BLaER1 (cell line): ENCODE data around the gene DHX8.
A peak's percentile ranks its signal among the peaks of the same experiment; 100 is the strongest.

Source experiments
- H3K27ac ChIP-seq: shearing (Covaris generic); formaldehyde crosslinking; 2 replicates; pipeline ENCODE4 v1.8.1; 2022
- H3K27me3 ChIP-seq: shearing (Covaris generic); formaldehyde crosslinking; 2 replicates; pipeline ENCODE4 v1.8.1; 2022
- H3K36me3 ChIP-seq: shearing (Covaris generic); formaldehyde crosslinking; 2 replicates; pipeline ENCODE4 v1.8.1; 2022
- H3K4me1 ChIP-seq: shearing (Covaris generic); formaldehyde crosslinking; 2 replicates; pipeline ENCODE4 v1.8.1; 2022
- H3K4me2 ChIP-seq: shearing (Covaris generic); formaldehyde crosslinking; 2 replicates; pipeline ENCODE4 v1.8.1; 2022
- H3K4me3 ChIP-seq: shearing (Covaris generic); formaldehyde crosslinking; 2 replicates; pipeline ENCODE4 v1.8.1; 2022
- H3K9ac ChIP-seq: shearing (Covaris generic); formaldehyde crosslinking; 2 replicates; pipeline ENCODE4 v1.8.1; 2022
- H3K9me3 ChIP-seq: shearing (Covaris generic); formaldehyde crosslinking; 2 replicates; pipeline ENCODE4 v1.8.1; 2022
- H4K20me1 ChIP-seq: shearing (Covaris generic); formaldehyde crosslinking; 2 replicates; pipeline ENCODE4 v1.8.1; 2022
- Cebpa-rat ChIP-seq: shearing (Covaris generic); IDR thresholded peaks from 2 replicates; pipeline ENCODE4 v1.8.1; 2022

The DHX8 gene

DNA sequence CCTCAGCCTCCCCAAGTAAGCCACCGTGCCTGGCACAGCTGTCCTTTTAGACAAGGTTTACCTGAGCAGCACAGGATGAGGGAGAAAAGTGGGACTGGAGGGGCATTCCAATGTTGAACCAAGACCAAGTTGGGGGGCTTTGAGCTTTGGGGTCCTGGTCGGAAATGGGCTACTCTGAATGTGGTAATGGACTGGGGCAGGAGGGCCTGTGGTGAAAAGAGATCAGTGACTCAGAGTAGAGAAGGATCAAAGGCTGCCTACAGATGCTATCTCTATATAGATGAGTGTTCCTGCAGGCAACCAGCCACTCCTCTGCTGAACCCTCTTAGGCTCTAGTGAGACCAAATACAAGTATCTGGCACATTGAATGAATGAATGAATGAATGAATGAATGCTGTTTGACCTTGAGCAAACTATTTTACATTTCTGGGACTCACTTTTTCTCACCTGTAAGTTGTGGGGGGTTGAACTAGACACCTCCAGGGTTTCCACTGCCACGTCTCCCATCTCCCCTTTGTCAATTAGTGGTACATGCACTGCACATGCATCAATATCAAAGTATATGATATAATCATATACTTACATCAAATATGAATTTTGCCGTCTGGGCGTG is 88.7 kb downstream of the DHX8 start:
- peaks cover 36% of the 10 kb centered on the region for H3K4me1 ChIP-seq
- H3K9me3 ChIP-seq: no peaks in the 10 kb centered on the region
- no peaks in the 10 kb centered on the region for H3K36me3 ChIP-seq
- TF ChIP-seq Cebpa-rat: no peak
- H3K27ac ChIP-seq: no peak overlapping the region
- no peaks in the 10 kb centered on the region for H3K27me3 ChIP-seq
- no peaks in the 10 kb centered on the region for H4K20me1 ChIP-seq
- H3K4me2 ChIP-seq: no peak overlapping the region
- H3K4me3 ChIP-seq: no peak overlapping the region
- no peak overlapping the region for H3K9ac ChIP-seq

DNA sequence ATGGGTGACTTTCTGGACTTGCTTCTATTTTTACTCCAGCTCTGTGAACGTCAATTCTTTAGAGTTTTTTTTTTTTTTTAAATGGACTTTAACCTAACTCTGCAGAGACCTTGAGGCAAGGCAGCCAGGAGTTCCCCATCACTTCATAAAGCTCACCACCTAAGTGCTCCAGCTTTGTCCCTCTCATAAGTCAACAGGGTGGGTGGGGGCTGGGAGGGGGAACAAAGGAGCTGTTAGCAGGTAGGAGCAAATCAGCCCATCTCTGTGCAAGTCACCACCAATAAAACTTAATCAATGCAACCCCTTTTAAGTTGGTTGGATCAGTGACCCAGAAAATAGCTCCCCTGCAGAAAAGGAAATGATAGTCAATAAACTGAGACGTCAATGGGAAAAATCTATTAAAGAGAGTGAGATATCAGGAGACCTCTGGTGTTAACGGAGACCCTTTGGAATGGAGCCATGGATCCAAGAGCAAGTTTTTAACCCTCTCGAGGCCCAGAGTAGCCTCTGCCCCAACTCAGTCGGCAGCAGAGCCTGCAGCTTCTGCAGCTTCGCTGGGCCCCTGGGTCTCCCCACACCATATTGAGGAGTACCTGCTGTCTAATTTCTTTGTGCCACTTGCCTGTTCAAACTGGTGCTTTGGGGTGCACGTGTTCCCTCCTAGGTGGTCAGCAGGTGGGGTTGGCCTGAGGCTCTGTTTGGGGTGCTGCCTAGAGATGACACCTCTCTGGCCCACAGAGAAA is 90.0 kb downstream of the DHX8 start:
- Histone ChIP-seq H3K36me3 (no peaks in the 10 kb centered on the region), H3K9ac (no peak overlapping the region), H3K27me3 (no peaks in the 10 kb centered on the region), H3K9me3 (no peaks in the 10 kb centered on the region), H4K20me1 (no peaks in the 10 kb centered on the region), H3K4me1 (peaks cover 48% of the 10 kb centered on the region), H3K4me2 (no peak overlapping the region), H3K27ac (no peak overlapping the region), H3K4me3 (no peak overlapping the region)
- TF ChIP-seq Cebpa-rat: no peak

- no peak for TF ChIP-seq Cebpa-rat
- Histone ChIP-seq H3K4me1 (peaks cover 54% of the 10 kb centered on the region), H3K27ac (no peak overlapping the region), H3K4me3 (no peak overlapping the region), H3K9me3 (no peaks in the 10 kb centered on the region), H3K9ac (no peak overlapping the region; the same call in 1 of the 2 replicates), H3K27me3 (no peaks in the 10 kb centered on the region), H3K36me3 (no peaks in the 10 kb centered on the region), H4K20me1 (no peaks in the 10 kb centered on the region; the same call in 1 of the 2 replicates), H3K4me2 (peak overlapping the region; percentile 71)
These were observed 90.6 kb downstream of the DHX8 start for GRCh38 chr17:43574348-43574747.

GRCh38 chr17:43574896-43575525 is 91.2 kb downstream of the DHX8 start:
- H3K9ac ChIP-seq: peak overlapping the region; percentile 46
- no peaks in the 10 kb centered on the region for H3K36me3 ChIP-seq
- no peaks in the 10 kb centered on the region for H3K9me3 ChIP-seq
- H3K4me2 ChIP-seq: peak overlapping the region; percentile 71
- TF ChIP-seq Cebpa-rat: no peak
- no peaks in the 10 kb centered on the region for H3K27me3 ChIP-seq
- no peak overlapping the region for H3K27ac ChIP-seq
- H4K20me1 ChIP-seq: no peaks in the 10 kb centered on the region; the same call in 1 of the 2 replicates
- peaks cover 58% of the 10 kb centered on the region for H3K4me1 ChIP-seq
- H3K4me3 ChIP-seq: no peak overlapping the region
